ENCODE results near the gene EMC9. TPM values are rescaled to one million over a fixed set of nuclear protein-coding genes. Genes with fewer than 3 reads are reported as not detected.

Gene EMC9
- total and polyA plus RNA-seq, 4 donors, result 4.6 to 29.4 (median 20.0) TPM

DNA sequence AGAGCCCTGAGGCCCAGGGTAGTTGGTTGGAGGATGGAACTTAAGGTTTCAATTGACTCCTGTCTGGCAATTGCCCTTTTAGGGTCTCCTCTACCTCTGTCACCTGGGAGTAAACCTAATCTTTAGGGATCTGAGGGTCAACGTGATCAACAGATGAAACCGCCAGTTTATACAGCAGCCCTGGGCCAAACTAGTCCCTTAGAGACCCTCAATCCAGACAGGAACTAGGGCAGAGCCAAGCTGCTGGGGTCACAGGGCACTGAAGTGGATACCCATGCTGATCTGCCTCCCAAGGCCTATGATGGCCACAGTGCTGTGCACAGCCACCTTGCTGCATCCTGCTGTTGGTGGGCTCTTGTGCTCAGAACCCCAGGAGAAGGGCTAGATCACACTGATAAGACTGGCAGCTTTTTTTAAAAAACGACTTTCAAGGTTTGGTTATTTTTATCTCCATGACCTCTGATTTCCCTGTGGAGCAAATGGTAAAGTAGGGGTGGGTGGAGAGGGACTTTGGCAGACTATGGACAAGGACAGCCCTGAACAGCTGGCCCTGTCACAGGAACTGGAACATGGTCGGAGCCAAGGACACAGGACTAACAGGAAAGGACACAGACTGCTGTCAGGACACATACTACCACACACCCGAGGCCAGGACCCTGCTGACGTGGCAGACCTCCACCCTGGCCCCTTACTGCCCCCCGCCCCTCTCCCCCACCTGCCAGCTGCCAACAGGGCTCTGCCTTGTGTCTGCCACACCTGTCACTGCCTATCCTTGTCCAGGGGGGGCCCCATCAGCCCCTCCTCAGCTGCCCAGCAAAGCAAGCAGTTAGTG is 10.5 kb downstream of the EMC9 start:
- Histone ChIP-seq H3K27ac (ENCODE audit: low read depth in 1 of 2, low read length in 1 of 2) (peak overlapping the region; percentile 21 to 93), H3K4me1 (ENCODE audit: control insufficient read depth in 5 of 5, insufficient read depth in 5 of 5, low read length in 5 of 5) (peaks cover 0 to 8% (median 4%) of the 10 kb centered on the region in 5 donors), H3K9ac (ENCODE audit: insufficient read depth in 1 of 2, low read length in 2 of 2) (no peak overlapping the region), H3K9me3 (ENCODE audit: control insufficient read depth in 4 of 4, insufficient read depth in 3 of 4, low read length in 3 of 4) (no peaks in the 10 kb centered on the region), H3K27me3 (ENCODE audit: control insufficient read depth in 3 of 3, insufficient read depth in 3 of 3, low read length in 2 of 3) (no peaks in the 10 kb centered on the region), H3K36me3 (ENCODE audit: control insufficient read depth in 4 of 4, insufficient read depth in 4 of 4, low read length in 4 of 4) (no peaks in the 10 kb centered on the region), H3K4me3 (no peak overlapping the region)
- DNase-seq (peak in 2 of 3 donors; percentile 45 to 59), ATAC-seq (ENCODE audit: insufficient read depth, low FRiP score) (no peak)
- TF ChIP-seq, protein P1, sequence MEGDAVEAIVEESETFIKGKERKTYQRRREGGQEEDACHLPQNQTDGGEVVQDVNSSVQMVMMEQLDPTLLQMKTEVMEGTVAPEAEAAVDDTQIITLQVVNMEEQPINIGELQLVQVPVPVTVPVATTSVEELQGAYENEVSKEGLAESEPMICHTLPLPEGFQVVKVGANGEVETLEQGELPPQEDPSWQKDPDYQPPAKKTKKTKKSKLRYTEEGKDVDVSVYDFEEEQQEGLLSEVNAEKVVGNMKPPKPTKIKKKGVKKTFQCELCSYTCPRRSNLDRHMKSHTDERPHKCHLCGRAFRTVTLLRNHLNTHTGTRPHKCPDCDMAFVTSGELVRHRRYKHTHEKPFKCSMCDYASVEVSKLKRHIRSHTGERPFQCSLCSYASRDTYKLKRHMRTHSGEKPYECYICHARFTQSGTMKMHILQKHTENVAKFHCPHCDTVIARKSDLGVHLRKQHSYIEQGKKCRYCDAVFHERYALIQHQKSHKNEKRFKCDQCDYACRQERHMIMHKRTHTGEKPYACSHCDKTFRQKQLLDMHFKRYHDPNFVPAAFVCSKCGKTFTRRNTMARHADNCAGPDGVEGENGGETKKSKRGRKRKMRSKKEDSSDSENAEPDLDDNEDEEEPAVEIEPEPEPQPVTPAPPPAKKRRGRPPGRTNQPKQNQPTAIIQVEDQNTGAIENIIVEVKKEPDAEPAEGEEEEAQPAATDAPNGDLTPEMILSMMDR (IDR thresholded peaks at IDR 0.05; ENCODE audit: control extremely low read depth, extremely low read depth), result no peak
- WGBS, 2 donors, result 56 to 77% methylated on average over 7 of the region's 7 CpGs

GRCh38 chr14:24130380-24130716 is 11.0 kb downstream of the EMC9 start, which contains the start of gene FITM1:
Gene FITM1 (plus strand): TSS chr14:24130659. CDS start chr14:24131564, 905 bp downstream.
- WGBS, 2 donors, result 75 to 92% methylated on average over 5 of the region's 5 CpGs
- TF ChIP-seq, protein P1 (IDR thresholded peaks at IDR 0.05; ENCODE audit: control extremely low read depth, extremely low read depth), result no peak
- peaks cover 0 to 6% (median 4%) of the 10 kb centered on the region in 5 donors for H3K4me1 ChIP-seq (ENCODE audit: control insufficient read depth in 5 of 5, insufficient read depth in 5 of 5, low read length in 5 of 5)
- no peak within 1 kb of the TSS for H3K4me3 ChIP-seq
- no peak within 1 kb of the TSS for H3K9ac ChIP-seq (ENCODE audit: insufficient read depth in 1 of 2, low read length in 2 of 2)
- H3K27me3 ChIP-seq (ENCODE audit: control insufficient read depth in 3 of 3, insufficient read depth in 3 of 3, low read length in 2 of 3), result no peaks in the 10 kb centered on the region
- H3K9me3 ChIP-seq (ENCODE audit: control insufficient read depth in 4 of 4, insufficient read depth in 3 of 4, low read length in 3 of 4), result no peaks in the 10 kb centered on the region
- peak within 1 kb of the TSS; percentile 81 to 93 for H3K27ac ChIP-seq (ENCODE audit: low read depth in 1 of 2, low read length in 1 of 2)
- no peak for ATAC-seq (ENCODE audit: insufficient read depth, low FRiP score)
- H3K36me3 ChIP-seq (ENCODE audit: control insufficient read depth in 4 of 4, insufficient read depth in 4 of 4, low read length in 4 of 4), result no peaks in the 10 kb centered on the region
- DNase-seq, result no peak

DNA sequence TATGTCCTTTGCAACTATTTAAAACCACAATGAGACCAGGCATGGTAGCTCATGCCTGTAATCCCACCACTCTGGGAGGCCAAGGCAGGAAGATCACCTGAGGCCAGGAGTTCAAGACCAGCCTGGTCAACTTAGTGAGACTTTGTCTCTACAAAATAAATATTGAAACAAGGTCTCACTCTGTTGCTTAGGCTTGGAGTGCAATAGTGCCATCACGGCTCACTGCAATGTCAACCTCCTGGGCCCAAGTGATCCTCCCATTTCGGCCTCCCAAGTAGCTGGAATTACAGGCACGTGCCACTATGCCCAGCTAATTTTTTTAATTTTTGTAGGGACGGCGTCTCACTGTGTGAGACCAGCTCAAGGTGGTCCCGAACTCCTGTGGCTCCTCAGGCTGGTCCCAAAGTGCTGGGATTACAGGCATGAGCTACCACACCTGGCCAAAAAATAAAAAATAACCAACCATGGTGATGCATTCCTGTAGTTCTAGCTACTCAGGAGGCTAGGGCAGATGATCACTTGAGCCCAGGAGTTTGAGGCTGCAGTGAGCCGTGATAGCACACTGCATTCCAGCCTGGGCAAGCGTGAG is 11.9 kb downstream of the EMC9 start:
- TF ChIP-seq, protein P1 (IDR thresholded peaks at IDR 0.05; ENCODE audit: control extremely low read depth, extremely low read depth), result no peak
- Histone ChIP-seq H3K36me3 (ENCODE audit: control insufficient read depth in 4 of 4, insufficient read depth in 4 of 4, low read length in 4 of 4) (peaks cover 0 to under 1% (median 0%) of the 10 kb centered on the region in 4 donors), H3K27ac (ENCODE audit: low read depth in 1 of 2, low read length in 1 of 2) (no peak overlapping the region), H3K4me3 (no peak overlapping the region), H3K27me3 (ENCODE audit: control insufficient read depth in 3 of 3, insufficient read depth in 3 of 3, low read length in 2 of 3) (no peaks in the 10 kb centered on the region), H3K9me3 (ENCODE audit: control insufficient read depth in 4 of 4, insufficient read depth in 3 of 4, low read length in 3 of 4) (no peaks in the 10 kb centered on the region), H3K4me1 (ENCODE audit: control insufficient read depth in 5 of 5, insufficient read depth in 5 of 5, low read length in 5 of 5) (peaks cover 0 to 5% (median 4%) of the 10 kb centered on the region in 5 donors), H3K9ac (ENCODE audit: insufficient read depth in 1 of 2, low read length in 2 of 2) (no peak overlapping the region)
- WGBS, 2 donors, result 96 to 99% methylated on average over 8 of the region's 8 CpGs
- ATAC-seq (ENCODE audit: insufficient read depth, low FRiP score) (no peak), DNase-seq (no peak)
